Hematopoietic multipotent progenitor cell (in vitro differentiated cells): ENCODE data around the gene ANKS1A. TPM values are rescaled to one million over a fixed set of nuclear protein-coding genes. Genes with fewer than 3 reads are reported as not detected.

ENCODE experiments used
- DNase-seq, 3 donors: peaks; one replicate each; pipeline ENCODE4 v3.0.0-alpha.2; 2011 to 2015; ENCODE audit warnings: low read depth in 2 of 3, low spot score in 2 of 3
- total RNA-seq: library from RNA; depleted of rRNA; stranded (reverse); fragments of >200 nt; gene quantifications from one replicate; pipeline ENCODE4 v1.2.3, GENCODE V29; 2012

Gene ANKS1A
- total RNA-seq, 1 donor: 17.5 TPM

GRCh38 chr6:35049900-35050756 lies 161.1 kb downstream of the ANKS1A start:
- DNase-seq: peak in 2 of 3 donors; percentile 47 to 72

GRCh38 chr6:35050757-35051330 lies 161.8 kb downstream of the ANKS1A start:
- no peak for DNase-seq

GRCh38 chr6:35051396-35051795 lies 162.3 kb downstream of the ANKS1A start:
- no peak for DNase-seq

- no peak for DNase-seq
These were observed 163.0 kb downstream of the ANKS1A start for GRCh38 chr6:35051997-35052583.

GRCh38 chr6:35052694-35053565 lies 163.9 kb downstream of the ANKS1A start:
- DNase-seq: peak in 1 of 3 donors; percentile 30

- no peak for DNase-seq
These were observed 164.6 kb downstream of the ANKS1A start for GRCh38 chr6:35053701-35054100.

GRCh38 chr6:35054106-35054742 lies 165.2 kb downstream of the ANKS1A start:
- DNase-seq: no peak

GRCh38 chr6:35054743-35055130 lies 165.7 kb downstream of the ANKS1A start:
- no peak for DNase-seq

GRCh38 chr6:35055891-35056290 lies 166.8 kb downstream of the ANKS1A start:
- DNase-seq: no peak

GRCh38 chr6:35056952-35057351 lies 167.9 kb downstream of the ANKS1A start:
- DNase-seq: no peak

- DNase-seq: no peak
These were observed 168.6 kb downstream of the ANKS1A start for GRCh38 chr6:35057449-35058357.

GRCh38 chr6:35058358-35058675 lies 169.3 kb downstream of the ANKS1A start:
- no peak for DNase-seq

- no peak for DNase-seq
These were observed 169.9 kb downstream of the ANKS1A start for GRCh38 chr6:35058865-35059522.

GRCh38 chr6:35059596-35060345 lies 170.7 kb downstream of the ANKS1A start:
- no peak for DNase-seq

GRCh38 chr6:35061102-35061615 lies 172.1 kb downstream of the ANKS1A start:
- no peak for DNase-seq

GRCh38 chr6:35061651-35062410 lies 172.8 kb downstream of the ANKS1A start:
- no peak for DNase-seq
